ENCODE data around the gene TRNP1.
A peak's percentile ranks its signal among the peaks of the same experiment; 100 is the strongest.
"Not testable (repeated sequence)": the region's sequence is repeated elsewhere in the genome, so short reads cannot be mapped to it uniquely, and the experiment has no call there.

The TRNP1 gene, protein sequence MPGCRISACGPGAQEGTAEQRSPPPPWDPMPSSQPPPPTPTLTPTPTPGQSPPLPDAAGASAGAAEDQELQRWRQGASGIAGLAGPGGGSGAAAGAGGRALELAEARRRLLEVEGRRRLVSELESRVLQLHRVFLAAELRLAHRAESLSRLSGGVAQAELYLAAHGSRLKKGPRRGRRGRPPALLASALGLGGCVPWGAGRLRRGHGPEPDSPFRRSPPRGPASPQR

DNA sequence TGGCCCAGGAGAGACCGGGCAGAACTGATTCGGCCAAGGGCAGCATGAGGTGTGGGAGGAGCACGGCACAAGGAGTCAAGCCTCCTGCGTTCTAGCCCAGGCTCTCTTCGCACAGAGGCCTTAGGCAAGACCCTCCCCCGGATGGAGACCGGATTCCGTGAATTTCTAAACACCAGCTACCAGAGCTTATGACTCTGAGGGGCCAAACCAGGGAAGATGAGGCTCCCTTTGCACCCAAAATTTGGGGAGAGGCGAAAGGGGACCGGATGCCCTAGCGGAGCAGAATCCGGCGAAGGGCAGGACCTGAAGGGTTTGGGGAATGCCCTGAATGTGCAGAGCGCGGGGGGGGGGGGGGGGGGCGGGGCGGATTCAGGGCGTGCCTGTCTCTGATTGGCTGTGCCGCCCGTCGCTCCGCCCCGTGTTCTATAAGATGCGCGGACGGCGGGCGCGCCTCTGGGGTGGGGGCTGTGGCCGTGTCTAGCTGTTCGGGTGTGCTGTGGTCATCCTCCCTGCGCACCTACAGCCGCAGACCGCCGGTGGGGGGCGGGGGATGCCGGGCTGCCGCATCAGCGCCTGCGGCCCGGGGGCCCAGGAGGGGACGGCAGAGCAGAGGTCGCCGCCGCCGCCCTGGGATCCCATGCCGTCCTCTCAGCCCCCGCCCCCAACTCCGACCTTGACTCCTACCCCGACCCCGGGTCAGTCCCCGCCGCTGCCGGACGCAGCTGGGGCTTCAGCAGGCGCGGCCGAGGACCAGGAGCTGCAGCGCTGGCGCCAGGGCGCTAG, at the start of gene TRNP1:
TSS of gene TRNP1 (plus strand) at position 456 of the 783 bp plus-strand sequence. CDS start at position 551, 95 bp downstream.
- DNase-seq (ENCODE audit: extremely low read depth in 1 of 2, low read depth in 1 of 2) = peak in 1 of 2 donors; percentile 45

DNA sequence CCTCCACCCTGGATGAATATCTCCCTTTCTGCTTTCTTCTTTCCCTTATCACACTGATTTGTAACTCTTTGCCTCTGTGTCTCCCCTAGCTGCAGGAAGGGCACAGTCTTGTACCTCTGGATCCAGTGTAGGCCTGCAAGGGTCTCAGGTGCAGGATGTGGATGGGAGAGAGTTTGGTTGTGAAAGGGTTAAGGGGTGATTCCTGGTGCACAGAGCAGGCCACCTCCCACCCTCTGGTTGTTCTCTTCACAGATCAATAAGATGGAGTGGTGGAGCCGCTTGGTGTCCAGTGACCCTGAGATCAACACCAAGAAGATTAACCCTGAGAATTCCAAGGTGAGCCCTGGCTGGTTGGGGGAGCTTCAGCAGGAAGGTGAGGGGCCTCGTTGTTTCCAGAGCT, 48.4 kb upstream of the TRNP1 start:
- no peak for DNase-seq (ENCODE audit: extremely low read depth in 1 of 2, low read depth in 1 of 2)

DNA sequence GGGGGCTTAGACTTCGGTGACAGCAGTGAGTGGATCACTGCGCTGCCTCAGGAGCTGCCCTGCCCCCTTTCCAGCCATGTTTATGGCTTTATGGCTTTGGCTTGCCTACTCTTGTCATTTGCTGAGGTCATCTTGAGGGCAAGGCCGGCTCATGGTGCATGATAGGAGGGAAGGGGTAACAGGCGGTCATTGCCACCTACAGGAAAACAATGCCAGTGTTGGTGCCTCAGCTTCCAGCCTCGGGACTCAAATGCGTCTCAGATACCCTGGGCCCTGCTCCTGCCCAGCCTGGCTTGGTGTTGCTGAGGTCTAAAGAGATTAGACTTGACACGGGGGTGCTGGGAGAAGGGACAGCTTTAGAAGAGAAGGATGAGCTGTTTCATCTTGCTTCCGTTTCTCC, 47.8 kb upstream of the TRNP1 start:
- no peak for DNase-seq (ENCODE audit: extremely low read depth in 1 of 2, low read depth in 1 of 2)

DNA sequence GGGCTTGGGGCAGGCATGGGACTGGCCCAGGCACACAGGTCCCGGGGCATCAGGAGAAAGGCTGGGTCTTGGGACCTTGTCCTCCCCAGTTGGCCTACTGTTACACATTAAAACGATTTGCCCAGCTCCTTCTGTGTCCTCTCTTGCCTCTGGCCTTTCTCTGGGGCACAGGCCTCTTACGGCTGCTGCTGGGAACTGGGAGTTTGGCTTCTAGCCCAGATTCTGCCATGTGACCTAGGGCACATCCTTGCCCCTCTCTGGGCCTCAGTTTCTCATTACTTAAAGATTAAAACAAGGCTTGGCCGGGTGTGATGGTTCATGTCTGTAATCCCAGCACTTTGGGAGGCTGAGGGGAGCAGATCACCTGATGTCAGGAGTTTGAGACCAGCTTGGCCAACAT, 47.2 kb upstream of the TRNP1 start:
- DNase-seq (ENCODE audit: extremely low read depth in 1 of 2, low read depth in 1 of 2) = no peak

DNA sequence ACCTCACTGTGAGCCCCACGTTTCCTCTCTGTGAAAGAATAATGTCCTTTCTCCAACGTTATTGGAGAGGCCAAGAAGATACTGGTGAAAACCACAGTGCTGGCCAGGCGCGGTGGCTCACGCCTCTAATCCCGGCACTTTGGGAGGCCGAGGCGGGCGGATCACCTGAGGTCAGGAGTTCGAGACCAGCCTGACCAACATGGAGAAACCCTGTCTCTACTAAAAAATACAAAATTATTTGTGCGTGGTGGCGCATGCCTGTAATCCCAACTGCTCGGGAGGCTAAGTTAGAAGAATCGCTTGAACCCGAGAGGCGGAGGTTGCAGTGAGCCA, 44.8 kb upstream of the TRNP1 start:
- not testable (repeated sequence) for DNase-seq (ENCODE audit: extremely low read depth in 1 of 2, low read depth in 1 of 2)

DNA sequence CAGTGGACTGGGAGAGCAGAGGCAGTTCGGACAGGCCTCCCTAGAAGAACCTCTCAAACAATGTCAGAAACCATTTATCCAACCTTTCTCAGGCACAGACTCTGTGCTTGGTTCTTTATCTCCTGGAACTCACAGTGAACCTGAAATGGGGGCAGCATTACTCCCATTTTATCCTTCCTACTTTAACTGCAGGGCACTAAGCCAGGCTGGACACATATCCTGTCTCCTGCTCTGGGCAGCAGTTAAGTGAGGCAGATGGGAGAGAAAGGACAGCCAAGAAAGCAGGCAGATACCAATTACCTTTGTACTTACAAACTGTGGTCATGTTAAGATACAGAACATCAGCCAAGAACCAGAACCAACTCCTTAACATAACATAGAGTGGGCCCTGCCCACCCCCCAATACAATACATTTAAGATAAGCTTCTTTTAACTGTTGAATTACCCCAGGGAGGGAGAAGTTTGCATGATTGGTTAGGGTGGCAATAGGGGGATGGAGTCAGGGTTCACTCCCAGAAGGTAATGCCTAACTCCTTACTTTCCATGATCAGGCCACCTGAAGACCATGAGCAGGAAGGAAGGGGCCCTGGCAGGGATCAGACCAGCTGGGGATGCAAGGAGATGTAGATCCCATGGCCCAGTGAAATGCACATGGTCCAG, 44.1 kb upstream of the TRNP1 start:
- DNase-seq (ENCODE audit: extremely low read depth in 1 of 2, low read depth in 1 of 2) = no peak

DNA sequence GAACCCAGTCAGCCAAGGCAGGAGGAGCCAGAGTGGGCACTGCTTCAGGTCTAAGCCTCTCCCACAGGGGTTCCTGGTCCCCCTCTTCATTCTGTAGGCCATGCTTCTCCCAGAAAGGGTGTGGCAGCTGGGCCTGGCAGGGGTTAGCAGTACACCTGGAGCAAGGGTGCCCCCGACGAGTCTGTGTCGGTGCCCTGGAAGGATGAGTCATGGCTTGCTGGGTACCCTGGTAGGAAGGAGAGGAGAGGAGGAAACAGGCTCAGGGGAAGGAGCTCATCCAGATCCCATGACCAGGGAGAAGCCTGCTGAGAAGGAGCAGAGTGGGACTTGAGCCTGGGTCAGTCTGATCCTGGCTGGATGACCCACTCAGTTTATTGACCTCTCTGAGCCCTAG, 43.6 kb upstream of the TRNP1 start:
- no peak for DNase-seq (ENCODE audit: extremely low read depth in 1 of 2, low read depth in 1 of 2)

DNA sequence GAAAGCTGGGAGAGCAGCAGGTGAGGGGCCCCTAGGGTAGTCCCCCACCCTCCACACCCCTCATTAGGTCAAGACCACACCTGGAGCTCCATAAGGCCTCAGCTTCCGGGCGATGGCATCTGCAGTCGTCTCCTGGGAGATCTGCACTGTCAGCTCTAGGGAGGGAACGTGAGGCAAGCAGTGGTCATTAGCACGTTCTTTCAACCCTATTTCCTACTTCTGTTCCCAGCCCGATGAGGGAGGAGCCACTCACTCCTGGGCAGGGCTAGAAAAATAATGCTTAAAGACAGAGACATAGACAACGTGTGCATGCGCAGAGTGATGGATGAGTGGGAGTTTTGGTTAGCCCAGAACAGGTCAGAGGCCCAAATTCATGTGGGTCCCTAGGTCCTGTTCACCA, 42.9 kb upstream of the TRNP1 start:
- no peak for DNase-seq (ENCODE audit: extremely low read depth in 1 of 2, low read depth in 1 of 2)

DNA sequence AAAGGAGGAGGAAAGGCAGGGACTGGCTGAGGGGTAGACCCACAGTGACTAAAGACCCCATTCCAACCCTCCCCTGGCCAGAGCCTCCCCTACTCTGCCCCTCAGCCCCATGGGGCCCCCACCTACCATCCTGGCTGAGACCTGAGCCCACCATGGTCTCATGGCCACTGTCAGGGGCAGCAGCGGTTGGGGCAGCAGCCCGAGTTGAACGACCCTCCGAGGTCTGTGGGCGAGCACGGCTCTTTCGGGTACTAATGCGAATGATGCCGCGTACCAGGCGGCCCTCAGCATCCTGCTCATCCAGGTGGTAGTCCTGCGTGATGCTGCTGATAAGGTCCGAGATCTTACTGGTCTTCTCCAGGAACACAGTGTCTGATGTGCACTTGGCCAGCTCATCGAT, 42.3 kb upstream of the TRNP1 start:
- no peak for DNase-seq (ENCODE audit: extremely low read depth in 1 of 2, low read depth in 1 of 2)

DNA sequence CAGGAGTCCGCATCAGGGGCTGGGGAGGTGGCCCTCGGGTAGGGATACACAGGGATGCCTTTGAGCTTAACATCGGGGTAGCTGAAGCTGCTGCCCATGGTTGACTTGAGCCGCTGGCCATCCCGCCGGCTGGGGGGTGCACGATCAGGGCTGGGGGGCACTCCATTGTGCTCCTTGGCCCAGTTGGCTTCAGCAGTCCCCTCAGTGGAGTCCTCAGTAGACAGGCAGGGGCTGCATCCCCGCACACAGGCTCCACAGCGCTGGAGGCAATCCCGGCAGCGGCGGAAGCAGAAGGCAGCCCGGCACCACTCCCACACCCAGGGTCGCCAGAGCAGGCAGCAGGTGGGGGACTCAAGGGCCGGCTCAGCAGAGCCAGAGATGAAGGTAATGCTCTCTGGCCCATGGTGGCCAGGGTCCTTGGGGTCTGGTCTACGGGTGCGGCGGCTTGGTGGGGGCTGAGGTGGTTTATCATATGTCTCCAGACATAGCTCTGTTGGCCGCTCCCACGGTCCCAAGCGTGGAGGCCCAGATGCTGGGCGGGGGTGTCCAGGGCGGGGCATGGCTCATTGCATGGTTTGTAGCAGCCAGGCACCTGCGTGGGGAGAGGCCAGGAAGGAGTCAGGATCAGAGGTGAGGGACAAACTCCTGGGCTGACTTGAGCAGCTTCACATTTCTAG, 41.5 kb upstream of the TRNP1 start:
- no peak for DNase-seq (ENCODE audit: extremely low read depth in 1 of 2, low read depth in 1 of 2)

DNA sequence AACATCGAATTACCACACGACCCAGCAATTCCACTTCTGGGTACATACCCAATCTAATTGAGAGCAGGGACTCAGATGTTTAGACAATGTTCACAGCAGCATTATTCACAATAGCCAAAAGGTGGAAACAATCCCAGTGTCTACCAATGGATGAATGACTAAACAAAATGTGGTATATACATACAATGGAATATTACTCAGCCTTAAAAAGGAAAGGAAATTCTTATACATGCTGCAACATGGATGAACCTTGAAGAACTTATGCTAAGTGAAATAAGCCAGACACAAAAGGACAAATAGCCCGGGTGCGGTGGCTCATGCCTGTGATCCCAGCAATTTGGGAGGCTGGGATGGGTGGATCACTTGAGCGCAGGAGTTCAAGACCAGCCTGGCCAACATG, 40.1 kb upstream of the TRNP1 start:
- no peak for DNase-seq (ENCODE audit: extremely low read depth in 1 of 2, low read depth in 1 of 2)

DNA sequence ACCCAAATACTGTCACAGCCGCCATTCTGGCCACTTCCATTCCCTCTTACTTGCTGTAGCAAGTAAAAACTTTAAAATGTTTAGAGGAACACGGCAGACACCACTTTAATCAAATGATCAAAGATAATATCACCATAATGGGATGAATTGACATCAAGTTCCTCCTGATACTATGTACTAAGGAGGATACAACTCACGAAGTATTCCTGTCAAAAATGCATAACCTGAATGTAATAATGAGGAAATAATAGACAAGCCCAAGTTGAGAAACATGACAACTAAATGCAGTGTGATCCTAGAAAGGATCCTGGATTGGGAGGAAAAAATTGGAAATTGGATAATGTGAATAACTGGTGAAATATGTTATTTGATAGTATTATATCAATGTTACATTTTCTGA, 37.2 kb upstream of the TRNP1 start:
- no peak for DNase-seq (ENCODE audit: extremely low read depth in 1 of 2, low read depth in 1 of 2)

DNA sequence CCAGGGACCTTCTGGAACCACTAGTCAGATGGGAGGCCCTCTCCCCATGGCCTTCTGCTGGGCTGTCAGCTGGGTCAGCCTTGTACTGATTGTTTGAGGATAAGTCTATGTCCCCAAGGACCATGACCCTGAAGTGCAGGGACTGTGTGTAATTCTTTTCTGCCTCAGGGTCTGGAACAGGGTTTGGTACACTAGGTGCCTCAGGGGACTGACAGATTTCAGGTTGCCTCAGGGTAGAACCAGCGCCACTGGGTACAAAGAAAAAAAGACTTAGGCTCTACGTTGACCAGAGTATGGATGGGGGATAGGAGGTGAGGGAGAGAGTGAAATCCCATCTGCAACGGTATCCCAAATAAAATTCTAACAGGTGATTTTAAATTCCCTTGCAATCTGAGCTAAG, 36.2 kb upstream of the TRNP1 start:
- DNase-seq (ENCODE audit: extremely low read depth in 1 of 2, low read depth in 1 of 2) = no peak

DNA sequence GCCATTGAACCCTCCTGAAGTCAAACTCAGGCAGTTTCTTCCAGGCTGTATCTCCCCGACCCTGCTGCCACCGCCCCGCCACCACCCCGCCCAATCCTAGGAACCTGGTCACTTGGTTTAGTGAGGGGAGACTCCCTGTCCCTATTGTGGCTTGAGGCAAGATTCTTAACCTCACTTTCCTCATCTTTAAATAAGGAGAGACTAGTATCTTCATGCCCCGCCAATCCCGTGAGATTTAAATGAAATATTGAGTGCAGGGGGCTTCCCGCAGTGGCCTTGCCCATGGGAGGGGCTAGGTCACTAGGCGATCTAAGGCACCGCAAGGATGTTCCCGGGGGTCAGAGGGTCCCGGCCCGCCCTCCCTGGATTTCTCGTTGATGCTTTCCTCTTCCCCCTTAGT, 34.2 kb upstream of the TRNP1 start:
- DNase-seq (ENCODE audit: extremely low read depth in 1 of 2, low read depth in 1 of 2) = no peak

DNA sequence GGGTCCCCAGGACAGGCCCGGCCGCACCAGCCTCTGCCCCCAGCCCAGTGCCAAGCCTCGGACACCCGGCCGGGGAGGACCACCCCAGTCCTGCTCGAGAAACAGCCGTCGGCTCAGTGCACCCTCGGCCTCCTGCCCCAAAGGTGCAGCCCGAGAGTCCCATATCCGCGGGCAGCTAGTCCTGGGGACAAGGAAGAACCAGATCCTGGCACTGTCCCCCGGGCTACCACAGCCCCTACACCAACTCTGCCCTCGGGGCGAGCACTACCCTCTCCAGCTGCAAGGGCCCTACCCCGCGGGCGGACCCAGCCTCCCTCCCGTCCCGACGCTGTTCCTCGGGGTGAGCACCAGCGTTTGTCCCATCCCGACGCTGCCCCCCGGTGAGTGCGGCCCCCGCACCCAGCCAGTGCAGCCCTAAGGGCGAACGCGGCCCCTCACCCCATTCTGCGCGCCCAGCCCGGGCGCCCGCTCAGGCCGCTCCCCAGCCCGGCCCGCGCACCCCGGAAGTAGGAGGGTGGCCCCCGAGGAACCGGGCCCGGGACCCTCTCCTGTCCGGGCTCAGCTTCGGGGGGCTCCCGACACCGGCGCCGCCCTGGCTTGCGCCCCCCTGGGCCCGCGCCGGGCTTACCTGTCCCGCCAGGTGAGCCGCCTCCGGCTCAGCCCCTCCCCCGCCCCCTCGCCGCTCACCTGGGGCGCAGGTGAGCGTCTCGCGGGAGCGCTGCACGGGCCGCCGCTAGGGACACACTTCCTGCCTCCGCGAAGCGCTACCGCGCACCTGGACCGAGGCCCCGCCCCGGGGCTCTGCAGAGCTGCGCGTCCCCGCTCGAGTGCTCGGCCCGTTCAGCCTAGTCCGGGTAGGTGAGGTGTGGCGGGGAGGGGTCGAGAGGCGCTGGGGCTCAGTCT, 33.5 kb upstream of the TRNP1 start, which contains the start of gene KDF1:
TSS of gene KDF1 (minus strand) at position 747 of the 903 bp plus-strand sequence. CDS start 8,088 bp downstream, outside the sequence.
- DNase-seq (ENCODE audit: extremely low read depth in 1 of 2, low read depth in 1 of 2) = no peak

DNA sequence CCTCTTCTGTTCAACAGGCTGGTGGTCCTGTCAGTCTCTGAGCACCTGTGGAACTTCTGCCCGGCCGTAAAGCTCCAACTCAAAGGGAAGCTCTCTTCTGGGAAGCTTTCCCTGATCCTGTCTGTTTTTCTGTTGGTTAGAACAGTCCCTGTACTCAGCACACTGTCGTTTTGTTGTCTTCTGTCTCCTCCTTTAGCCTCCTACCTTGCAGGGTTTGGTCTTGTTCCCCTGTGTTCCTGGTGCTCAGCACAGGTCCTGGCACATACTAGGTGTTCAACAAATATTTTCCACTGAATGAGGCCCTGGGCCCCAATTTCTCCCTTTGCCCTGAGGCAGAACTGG, 32.9 kb upstream of the TRNP1 start:
- no peak for DNase-seq (ENCODE audit: extremely low read depth in 1 of 2, low read depth in 1 of 2)

DNA sequence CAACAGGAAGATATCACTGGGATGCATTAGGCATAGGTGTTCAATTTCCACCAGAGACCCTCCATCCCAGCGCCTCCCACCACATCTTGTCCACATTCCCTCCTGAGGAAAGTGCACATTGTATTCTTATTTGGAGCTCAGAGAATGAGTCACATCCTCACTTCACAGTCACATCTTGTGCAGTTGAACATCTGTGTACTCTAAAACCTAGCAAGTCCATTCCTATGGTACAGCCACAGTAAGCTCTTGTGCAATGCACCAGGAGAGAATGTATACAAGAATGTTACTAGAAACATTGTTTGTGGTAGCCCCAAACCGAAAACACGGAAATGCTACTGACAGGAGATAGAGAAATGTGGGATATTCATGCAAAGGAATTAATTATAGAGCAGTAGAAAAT, 31.7 kb upstream of the TRNP1 start:
- DNase-seq (ENCODE audit: extremely low read depth in 1 of 2, low read depth in 1 of 2) = no peak

DNA sequence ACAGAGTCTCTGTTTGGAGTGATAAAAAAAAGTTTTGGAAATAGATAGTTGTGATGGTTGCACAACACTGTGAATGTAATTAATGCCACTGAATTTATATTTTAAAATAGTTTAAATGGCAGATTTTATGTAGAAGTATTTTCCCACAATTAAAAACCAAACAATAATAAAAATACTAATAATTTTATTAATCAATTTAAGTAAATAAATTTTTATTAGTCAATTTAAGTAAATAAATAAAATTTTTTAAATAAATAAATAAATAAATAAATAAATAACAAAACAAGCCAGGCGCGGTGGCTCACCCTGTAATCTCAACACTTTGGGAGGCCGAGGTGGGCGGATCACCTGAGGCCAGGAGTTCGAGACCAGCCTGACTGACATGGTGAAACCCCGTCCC, 28.3 kb upstream of the TRNP1 start:
- no peak for DNase-seq (ENCODE audit: extremely low read depth in 1 of 2, low read depth in 1 of 2)

DNA sequence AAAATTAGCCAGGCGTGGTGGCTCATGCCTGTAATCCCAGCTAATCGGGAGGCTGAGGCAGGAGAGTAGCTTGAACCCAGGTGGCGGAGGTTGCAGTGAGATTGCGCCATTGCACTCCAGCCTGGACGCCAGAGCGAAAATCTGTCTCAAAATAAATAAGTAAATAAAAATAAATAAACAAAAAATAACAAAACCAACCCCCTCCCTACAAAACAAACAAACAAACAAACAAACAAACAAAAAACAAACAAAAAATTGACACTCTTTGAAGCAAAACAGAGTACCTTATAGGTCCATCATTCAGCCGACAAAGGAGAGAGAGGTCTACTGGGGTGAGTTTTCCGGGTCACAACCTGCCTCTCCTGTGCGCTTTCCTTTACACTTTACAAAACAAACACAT, 27.9 kb upstream of the TRNP1 start:
- DNase-seq (ENCODE audit: extremely low read depth in 1 of 2, low read depth in 1 of 2) = no peak

DNA sequence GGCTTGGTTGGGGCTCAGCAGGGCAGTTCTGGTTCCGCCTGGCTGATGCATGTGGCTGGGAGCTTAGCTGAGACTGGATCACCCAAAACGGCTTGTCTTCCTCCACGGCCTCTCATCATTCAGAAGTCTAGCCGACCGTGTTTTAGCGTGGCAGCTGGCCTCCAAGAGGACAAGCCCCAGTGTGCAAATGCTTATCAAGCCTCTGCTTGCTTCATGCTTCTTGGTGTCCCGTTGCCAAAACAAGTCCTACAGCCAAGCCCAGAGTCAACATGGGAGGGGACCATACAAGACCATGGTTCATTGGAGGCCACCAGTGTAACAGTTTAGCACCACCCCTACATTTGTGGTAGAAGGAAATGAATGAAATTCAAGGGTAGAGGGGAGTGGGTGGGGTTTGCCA, 22.7 kb upstream of the TRNP1 start:
- DNase-seq (ENCODE audit: extremely low read depth in 1 of 2, low read depth in 1 of 2) = no peak

DNA sequence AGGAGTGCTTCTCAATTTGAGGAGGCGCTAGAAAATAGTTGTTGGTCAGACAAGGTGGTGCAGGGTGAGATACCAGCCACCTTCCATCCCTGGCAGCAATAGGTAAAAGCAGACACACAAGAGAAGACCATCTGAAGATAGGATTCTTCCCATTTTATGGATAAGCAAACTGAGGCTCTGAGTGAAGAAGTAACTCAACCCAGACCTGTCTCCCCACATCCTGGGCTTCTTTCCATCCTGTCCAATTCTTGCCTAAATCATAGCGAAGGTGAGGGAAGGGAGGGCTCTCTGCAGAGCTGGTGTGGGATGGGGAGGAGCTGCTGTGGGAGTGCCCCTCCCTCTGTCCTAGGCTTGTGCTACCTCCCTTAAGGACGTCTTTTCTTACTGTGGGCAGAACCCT, 21.9 kb upstream of the TRNP1 start:
- DNase-seq (ENCODE audit: extremely low read depth in 1 of 2, low read depth in 1 of 2) = no peak
